ENCODE data around the gene IL10RA.
"Not testable (repeated sequence)": the region's sequence is repeated elsewhere in the genome, so short reads cannot be mapped to it uniquely, and the experiment has no call there.

Gene IL10RA

DNA sequence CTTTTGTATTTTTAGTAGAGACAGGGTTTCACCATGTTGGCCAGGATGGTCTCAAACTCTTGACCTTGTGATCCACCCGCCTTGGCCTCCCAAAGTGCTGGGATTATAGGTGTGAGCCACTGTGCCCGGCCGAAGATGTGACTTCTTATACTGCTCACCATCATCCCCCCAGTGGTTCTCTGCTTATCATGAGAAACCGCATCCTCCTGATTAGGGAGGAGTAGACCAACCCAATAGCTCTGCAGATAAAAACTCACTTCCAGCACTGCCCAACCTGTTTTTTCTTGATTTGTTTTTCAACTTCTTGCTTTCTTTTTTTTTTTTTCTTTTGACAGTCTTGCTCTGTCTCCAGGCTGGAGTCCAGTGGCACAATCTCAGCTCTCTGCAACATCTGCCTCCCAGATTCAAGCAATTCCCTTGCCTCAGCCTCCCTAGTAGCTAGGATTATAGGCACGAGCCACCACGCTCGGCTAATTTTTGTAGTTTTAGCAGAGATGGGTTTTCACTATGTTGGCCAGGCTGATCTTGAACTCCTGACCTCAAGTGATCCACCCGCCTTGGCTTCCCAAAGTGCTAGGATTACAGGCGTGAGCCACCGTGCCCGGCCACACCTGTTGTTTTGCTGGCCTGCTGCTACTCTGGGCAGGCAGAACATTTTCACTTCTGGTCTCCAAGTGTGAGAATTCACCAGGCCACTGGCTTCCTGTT, 21.5 kb downstream of the IL10RA start:
- DNase-seq = not testable (repeated sequence)

DNA sequence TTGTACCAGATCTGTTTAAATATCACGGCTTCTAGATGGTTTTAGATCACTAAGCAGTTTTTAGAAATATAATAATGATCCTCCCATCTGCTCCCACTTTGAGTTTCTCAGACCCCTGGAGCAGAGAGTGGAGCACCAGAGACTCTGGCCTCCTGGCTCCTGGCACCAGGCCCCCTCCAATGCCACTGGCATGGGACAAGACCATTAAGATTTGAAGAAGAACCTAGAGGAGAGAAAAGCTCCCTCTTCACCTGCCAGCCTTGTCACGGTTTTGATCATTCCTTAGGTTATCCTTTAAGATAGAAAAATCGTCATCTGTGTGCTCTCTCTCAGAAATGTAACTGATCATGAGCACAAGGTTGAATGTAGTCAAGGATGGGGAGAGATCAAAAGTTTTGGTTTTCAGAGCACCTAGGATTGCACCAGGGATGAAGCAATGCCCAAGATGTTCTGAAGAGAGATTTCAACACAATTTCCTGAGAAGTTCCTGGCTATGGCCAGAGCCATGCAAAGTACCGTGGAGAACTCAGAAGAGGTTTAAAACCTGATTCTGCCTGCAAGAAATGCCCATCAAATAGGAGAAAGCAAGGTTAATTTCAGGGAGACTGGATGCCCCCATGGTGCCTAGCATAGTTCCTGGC, 22.2 kb downstream of the IL10RA start:
- no peak for DNase-seq

DNA sequence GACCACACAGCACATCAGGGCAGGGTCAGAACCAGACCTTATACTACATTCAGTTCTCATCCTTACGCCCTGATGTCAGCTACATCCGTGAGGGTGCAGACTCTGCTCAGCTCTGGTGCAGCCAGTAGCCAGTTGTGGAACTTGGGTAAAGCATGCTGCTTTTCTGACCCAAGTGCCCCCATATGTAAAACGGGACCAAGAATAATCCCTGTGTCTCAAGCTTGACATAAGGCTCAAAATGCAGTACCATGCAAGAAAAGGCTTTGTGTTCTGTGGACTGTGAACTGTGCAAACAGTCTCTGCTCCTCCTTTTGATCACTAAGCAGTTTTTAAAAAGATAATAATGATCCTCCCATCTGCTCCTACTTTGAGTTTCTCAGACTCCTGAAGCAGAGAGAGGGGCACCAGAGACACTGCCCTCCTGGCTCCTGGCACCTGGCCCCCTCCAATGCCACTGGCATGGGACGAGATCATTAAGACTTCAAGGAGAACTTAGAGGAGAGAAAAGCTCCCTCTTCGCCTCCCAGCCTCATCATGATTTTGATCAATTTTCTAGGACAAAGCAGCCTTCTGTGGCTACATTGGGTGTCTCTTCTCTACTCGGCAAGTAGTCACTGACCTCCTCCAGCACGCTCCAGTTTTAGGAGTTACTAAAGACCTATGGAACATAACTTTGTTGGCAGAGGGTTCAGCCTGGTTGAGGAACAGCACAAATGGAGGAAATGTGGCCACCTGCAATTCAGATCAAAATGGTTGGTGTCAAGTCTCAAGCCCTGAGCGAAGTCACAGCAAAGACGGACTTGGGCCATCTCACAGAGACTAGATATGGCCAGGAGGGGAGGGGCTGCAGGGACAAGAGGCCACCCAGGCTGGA, 23.9 kb downstream of the IL10RA start:
- DNase-seq = no peak

DNA sequence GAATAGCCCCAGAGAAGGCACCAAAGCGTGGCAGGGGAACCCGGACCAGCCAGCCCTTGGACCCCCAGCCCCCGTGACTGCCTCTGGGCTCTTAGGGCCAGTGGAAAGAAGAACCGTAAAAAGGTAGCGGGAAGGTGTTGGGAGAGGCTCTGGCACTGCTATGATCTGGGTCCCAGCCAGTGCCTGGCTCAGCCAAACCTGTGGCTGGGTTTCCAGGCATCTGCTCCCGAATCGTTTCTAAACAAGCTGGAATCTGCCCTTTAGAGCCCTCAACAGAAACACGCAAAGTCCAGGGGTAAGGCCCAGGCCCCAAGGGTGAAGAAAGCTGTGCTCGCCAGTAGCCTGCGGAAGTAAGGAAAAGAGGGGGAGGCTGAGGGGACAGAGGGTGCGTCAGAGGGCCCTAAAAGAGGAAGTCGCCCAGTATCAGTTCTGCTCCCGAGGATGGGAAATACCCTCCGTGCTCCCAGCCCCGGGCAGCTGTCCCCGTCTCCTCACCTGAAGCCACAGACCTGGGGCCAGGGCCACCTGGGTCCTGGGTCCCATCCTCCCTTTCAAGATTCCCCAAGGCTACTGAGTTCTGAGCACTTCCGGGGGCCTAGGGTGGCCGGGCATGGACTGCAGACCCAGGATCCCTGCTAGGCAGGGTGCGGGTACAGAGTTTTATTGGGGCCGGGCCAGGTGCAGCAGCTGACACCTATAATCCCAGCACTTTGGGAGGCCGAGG, 24.7 kb downstream of the IL10RA start:
- no peak for DNase-seq

DNA sequence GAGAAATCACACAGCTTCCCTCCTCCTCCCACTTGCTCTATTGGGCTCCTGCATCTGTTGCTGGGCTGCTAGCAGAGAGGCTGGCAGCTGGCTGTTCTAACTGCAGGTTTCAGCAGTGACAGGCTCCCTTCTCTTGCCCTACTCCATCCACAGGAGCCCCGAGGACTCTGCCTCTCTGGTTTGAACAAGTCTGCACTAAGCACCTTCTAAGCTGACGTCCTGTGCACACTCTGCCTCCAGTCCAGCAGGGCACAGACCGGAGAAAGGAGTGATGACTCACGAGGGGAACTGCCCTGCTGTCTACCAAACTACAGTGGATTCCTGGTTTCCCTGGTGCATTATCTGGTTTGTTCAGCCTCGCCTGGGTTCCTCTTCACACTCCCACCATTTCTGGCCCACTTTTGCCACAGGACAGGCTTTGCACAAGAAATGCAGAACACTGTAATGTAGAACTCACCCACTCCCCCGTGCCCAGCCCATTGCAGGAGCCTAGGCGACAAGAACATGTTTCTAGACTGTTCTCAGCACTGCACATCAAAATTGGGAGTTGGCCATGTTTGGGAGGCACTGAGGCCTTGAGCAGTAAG, 26.0 kb downstream of the IL10RA start:
- no peak for DNase-seq

DNA sequence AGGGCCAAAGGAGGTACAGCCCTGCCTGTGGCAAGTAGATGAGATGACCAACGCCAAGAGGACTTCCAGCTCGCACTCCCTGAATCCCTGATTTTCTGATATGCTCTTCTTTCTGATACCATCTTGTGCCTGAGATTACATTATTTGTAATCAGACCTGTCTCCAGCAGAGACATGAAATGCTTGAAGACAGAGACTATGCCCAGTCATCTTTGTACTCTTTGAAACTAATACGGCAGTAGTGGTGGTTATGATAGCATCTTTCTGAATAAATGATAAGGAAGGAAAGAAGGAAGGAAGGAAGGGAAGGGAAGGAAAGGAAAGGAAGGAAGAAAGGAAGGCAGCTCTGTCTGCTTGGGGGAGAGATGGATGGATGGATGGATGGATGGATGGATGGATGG, 27.8 kb downstream of the IL10RA start:
- no peak for DNase-seq

DNA sequence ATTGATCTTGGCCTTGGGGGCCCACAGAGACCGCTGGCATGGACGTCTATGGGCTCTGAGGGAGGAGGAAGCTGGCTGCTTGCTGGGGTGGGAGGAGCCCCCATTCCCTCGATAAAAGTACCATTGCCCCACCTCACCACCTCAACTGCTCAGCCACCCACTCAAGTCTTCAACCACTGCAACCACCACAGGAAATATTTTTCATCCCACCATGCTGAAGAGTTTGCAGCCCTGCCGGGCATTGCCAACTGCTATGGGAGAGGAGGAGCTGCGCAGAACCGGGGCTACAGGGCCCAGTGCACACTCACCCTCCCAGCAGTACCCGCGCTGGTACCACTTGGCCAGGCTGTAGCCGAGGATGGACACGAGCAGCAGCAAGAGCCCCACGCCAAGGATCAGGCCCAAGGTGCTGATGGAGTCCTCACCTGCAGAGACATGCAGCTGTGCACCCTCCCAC, 29.2 kb downstream of the IL10RA start:
- DNase-seq = no peak

DNA sequence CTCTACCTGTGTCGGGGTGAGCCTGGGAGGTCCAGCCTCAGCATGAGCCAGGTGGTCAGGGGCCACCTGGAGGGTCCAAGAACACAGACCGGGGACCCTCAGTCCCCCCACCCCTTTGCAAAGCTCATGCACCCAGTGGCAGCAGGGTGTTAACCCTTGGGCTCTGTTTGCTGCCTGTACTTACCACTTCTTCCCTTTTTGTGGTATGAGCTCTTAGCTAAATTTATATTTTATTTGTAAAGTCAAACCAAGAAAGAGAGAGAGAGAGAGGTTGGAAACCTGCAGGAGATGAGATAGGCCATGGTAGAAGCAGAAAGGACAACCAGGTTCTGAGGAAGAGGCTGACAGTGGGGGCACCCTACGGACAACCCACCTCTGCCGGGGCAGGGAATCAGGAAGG, 29.9 kb downstream of the IL10RA start:
- no peak for DNase-seq

DNA sequence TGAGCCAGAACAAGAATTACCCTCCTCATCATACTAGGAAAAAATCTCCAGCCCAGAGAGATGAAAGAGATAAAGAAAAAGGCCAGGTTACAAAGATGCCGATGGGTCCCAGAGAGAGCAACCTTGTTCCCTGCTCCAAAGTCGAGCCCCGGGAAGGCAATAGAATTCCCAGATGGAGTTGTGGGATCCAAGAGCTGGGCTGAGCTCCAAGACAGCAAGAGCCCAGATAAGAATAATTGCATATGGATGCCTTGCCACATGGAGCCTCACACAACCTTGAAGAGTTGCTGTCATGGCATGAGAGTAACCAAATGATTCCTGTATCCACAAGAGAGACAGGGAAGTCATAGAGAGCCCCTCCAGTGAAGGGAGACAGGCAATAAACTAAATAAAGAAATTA, 30.9 kb downstream of the IL10RA start:
- no peak for DNase-seq

DNA sequence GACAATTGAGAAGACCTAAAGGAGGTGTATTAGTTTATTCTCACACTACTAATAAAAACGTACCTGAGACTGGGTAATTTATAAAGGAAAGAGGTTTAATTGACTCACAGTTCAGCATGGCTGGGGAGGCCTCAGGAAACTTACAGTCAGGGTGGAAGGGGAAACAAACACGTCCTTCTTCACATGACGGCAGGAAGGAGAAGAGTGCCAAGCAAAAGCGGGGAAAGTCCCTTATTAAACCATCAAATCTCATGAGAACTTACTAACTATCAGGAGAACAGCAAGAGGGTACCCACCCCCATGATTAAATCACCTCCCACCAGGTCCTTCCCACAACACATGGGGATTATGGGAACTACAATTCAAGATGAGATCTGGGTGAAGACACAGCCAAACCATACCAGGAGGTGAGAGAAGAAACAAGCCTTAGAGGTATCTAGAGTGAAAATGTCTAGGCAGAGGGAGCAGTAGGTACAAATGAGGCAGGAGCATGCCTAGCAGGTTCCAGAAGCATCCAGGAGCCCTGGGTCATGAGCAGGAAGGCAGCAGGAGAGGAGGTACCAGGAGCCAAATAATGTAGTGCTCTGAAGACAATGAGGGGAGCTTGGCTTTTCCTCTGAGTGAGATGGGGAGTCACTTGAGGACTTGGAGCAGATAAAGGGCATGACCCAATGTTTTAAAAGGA, 31.6 kb downstream of the IL10RA start:
- no peak for DNase-seq

DNA sequence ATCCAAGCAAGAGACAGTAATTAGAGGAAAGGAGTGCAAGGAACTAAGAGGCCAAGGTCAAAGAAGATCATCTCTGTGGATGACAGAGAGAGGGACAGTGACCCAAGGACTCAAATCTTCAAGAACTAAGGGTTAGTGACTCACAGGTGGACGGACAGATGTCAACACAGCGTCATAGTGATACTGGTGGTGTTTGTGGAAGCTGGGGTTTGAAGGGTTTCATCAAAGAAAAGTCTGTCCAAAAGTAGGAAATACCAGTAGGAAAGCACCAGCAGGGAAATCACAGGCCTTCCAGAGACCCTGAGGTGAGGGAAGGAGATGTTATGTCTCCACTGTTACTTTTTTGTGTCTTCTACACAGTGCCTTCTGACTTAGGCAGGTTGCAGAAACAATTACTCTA, 32.2 kb downstream of the IL10RA start:
- DNase-seq = no peak

DNA sequence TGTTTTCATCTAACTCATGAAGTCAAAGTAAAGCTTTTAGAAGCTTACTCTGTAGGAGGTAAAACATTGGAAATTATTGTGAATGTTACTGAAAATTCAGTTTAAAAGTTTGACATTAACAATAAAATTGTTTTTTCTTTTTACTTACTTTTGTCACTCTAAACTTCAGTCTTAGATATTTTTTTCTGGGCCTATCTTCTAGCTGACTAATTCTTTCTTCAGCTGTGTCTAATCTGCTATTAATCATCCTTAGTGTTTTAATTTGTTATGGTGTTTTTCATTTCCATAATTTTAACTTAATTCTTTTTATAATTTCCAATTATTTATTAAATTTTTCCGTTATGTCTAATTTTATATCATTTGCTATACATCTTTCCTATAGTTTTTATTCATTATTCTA, 35.0 kb downstream of the IL10RA start:
- no peak for DNase-seq

DNA sequence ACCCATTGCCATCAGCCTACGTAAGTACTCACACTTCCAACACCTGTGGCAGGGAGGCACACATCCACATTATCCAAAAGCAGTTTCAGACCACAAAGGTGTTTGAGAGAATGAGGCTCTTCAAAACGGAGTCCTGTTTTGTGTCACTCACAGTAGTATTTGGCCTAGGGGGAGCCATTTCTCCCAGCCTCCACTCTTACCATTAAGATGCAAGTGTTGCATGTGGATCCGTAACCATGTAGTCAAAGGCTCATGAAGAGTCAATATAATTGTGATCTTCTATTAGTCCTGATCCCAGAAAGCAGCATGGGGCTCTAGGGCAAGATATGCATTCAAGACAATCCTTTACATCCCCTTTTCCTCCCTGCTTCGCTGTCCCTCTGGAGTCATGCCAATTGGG, 41.5 kb downstream of the IL10RA start:
- DNase-seq = no peak

DNA sequence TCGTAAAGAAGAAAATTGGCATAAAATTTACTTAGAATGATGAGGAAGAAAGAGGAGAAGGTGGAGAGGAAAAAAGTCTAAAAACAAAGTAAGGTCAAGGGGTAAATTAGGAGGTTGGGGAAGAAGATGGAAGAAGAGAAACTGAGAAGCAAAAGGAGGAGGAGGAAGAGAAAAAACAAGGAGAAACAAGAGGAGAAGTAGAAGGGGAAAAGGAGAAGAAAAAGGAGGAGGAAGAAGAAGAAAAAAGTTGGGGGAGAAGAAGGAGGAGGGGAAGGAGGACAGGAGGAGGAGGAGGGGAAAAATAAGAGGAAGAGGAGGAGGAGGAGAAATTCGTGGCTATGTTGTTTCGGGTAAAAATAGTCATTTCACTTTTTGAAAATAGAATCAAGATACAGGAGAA, 42.4 kb downstream of the IL10RA start:
- no peak for DNase-seq

DNA sequence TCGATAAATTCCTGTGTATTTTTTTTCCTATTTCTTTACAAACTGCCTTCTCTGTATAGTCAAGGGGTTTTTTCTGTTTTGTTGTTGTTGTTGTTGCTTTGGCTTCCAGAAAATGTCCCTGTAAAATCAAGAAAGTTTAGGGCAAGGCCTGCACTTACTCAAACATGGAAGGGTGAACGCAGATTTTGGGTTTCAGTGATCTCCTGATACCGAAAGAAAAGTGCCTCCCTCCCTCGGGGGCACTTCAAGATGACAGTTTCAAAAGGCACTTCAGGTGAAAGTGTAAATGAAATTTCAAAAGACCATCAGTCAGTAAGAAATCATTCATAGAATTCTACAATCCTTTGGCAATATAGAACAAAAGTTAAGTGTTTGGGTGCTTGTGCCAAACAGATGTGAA, 47.2 kb downstream of the IL10RA start:
- DNase-seq = no peak

DNA sequence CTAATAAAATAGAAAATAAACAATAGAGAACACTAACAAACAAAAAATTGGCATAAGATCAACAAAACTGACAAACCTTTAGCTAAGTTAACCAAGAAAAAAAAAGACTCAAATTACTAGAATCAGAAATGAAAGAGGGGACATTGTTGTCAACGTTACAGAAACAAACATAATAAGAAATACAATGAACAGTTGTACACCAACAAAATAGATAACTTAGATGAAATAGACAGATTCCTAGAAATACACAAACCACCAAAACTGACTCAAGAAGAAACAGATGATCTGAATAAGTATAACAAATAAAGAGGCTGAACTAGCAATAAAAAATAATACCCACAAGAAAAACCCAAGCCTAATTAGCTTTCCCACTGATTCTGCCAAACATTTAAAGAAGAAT, 55.9 kb downstream of the IL10RA start:
- DNase-seq = no peak

DNA sequence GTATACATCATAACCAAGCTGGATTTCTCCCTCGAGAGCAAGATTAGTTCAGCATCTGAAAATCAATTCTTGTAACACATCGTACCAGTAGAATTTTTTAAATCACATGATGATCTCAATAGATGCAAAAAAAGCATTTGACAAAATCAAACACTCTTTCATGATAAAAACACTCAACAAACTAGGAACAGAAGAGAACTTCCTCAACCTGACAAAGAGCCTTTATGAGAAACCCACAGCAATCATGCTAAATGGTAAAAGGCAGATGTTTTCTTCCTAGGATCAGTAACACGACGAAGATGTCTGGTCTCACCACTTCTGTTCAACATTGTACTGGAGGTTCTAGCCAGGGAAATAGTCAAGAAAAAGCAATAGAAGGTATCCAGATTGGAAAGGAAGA, 56.6 kb downstream of the IL10RA start:
- no peak for DNase-seq

DNA sequence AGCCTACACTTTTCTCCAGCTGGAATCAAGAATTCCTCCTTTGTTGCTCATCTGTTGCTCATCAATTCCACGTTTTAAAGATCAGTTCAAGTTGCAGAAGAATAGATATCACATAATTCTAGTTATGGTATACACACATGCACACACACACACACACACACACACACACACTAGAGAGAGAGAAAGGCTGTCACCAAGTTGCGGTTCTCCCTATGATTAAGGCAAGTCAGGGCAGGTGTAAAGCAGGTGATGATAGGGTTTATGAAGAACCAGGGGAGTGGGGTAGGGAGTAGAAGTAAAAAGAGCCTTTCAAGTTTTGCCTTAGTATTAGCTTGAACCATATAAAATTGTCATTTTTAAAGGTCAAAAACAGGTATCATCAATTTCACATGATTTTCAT, 59.0 kb downstream of the IL10RA start:
- no peak for DNase-seq

DNA sequence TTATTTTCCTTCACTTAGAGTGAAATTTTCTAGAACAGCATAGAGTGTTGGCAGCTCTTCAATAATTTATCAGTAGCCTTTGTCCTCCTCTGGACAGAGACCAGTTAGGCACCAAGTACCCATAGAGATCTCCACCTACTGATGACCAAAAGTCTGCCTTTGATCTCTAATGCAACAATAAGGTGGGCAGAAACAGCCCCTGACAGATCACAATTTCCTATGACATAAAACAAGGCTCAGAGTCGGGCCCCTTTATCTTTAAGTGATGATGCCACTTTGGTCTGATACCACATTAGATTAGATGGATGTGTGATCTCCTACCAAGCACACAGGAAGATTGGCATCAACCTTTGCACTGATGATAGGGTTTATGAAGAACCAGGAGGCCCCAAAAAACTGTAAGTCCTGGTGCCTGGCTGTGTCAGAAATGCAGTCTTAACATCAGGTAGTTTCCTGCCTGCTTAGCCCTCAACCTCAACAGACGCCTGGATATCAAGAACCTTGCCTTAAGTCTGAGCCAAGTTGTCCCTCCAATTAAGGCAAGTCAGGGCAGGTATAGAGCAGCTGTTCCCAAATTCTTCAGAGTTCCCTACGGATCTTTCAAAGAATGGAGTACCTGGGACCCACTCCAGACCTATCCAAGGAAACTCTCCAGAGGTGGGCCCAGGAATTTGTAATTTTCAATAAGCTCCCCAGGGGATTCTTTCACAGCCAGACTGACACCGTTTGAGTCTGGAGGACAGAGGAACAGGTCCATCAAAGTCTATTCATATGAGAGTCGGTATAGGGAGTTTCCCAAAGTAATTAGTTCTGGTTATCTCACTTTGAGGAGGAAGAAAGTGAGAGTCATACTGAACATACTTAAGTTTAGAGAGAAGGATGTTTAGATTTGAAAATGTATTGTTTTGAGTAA, 60.1 kb downstream of the IL10RA start:
- no peak for DNase-seq

DNA sequence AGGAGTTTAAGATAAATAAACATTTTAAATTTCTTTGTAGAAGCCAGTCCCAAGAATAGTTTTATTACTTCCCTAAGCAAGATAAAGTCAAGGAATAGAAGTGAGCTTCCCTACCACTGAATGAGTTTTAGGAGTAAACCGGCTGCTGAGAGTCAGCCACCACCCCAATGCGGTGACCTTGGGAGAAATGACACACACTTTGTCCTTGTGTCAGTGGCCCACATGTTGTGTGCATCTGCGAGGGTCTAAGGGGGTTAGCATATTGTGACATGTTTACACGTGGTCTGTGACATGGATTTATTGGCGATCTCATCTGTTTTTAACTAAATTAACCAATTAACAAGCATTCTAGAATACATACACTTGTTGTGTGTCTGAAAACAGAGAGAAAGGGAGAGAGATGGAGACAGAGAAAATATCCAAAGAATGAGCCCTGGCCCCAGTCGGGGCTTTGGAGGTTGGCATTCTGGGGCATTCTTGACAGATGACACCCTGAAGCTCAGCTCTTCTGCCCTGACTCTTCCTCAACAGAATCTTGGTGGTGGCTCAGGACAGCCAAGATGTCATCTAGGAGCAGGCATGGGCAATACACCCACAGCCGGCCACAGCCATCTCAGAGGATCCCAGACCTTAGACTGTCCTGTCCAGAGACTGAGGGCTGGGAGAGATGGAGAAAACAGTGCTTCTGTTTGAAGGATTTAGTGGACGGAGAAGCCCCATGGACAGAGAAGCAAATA, 60.9 kb downstream of the IL10RA start:
- DNase-seq = no peak
